ENCODE results near the gene EPC2.
A peak's percentile ranks its signal among the peaks of the same experiment; 100 is the strongest.
"Not testable (repeated sequence)": the region's sequence is repeated elsewhere in the genome, so short reads cannot be mapped to it uniquely, and the experiment has no call there.

The EPC2 gene

DNA sequence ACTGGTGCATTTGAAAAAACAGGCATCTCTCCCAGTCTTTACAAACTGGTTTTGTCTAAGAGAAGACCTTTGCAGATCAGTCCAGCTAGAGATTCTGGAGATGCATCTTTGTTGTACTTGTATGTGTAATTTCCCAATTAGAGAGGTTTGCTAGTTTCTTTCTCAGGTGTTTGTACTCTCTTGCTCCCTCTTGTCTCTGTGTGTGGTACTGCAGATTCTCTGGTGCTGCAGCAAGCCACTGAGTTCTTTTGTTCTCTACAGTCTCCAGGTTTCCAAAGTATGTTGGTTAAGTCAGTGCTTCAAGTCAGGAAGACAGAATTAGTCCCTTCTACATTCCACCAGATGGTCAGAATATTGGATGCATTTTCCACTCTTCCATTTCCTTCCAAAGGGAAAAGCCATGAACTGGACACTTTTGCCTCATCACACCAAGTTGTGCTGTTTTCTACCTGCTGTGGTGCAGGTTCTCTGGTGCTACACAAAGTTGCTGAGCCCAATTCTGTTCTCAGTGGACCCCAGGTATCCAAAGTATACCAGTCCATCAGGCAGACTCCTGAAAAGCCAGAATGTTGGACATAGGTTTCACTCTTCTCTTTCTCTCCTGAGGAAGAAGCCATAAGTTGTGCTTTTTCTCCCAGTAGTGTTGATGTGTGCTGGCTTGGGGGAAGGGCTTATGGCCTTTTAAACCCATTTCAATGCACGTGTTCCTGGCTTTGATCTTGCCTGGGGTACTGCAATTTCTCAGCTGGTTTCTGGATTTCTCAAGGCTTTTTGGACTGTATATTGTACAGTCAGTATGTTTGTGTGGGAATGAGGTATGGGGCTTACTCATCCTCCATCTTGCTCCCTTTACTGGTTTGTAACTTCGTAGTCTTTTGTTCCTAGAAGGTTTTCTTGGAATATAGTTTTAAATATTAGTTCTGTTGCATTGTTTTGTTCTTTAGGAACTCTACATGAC is 29.8 kb downstream of the EPC2 start:
- peak in 1 of 3 donors; percentile 4 for DNase-seq (ENCODE audit: low read depth in 3 of 3)

- no peak for DNase-seq (ENCODE audit: low read depth in 3 of 3)
Measured at GRCh38 chr2:148675708-148676107, 31.2 kb downstream of the EPC2 start.

DNA sequence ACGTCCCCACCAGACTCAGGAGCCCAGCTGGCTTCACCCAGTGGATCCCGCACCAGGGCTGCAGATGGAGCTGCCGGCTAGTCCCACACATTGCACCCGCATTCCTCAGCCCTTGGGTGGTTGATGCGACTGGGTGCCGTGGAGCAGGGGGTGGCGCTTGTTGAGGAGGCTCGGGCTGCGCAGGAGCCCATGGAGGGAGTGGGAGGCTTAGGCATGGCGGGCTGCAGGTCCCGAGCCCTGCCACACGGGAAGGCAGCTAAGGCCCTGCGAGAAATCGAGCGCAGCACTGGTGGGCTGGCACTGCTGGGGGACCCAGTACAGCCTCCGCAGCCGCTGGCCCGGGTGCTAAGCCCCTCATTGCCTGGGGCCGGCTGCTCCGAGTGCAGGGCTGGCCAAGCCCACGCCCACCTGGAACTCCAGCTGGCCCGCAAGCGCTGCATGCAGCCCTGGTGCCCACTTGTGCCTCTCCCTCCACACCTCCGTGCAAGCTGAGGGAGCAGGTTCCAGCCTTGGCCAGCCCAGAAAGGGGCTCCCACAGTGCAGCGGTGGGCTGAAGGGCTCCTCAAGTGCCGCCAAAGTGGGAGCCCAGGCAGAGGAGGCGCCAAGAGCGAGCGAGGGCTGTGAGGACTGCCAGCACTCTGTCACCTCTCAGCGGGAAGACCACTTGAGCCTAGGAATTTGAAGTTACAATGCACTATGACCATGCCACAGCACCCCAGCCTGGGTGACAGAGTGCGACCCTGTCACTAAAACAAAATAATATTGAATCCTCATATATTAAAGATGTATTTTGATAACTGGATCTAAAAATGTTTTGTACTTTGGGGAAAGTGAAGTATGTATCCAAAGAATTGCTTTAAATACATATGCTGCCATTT is 34.0 kb downstream of the EPC2 start:
- DNase-seq (ENCODE audit: low read depth in 3 of 3) = not testable (repeated sequence)

GRCh38 chr2:148680462-148680861 is 35.9 kb downstream of the EPC2 start:
- no peak for DNase-seq (ENCODE audit: low read depth in 3 of 3)

GRCh38 chr2:148681443-148681842 is 36.9 kb downstream of the EPC2 start:
- DNase-seq (ENCODE audit: low read depth in 3 of 3) = no peak

- not testable (repeated sequence) for DNase-seq (ENCODE audit: low read depth in 3 of 3)
Measured at GRCh38 chr2:148681862-148682261, 37.3 kb downstream of the EPC2 start.

DNA sequence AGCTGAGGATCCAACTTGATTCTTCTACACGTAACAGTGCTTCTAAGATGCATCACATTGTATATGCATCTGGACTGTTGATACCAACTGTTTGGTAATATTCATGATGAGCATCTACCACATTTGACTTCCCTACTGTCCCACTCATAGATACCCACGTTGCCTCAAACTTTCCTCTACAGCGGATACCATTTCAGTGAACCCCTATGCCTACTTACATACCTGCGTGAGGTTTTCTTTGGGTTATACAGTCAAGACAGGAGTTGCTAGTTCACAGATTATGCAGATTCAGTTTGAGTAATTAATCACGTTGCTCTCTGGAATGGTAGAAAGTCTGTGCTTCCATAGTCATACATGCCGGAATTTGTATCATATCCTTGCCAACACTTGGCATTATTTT is 40.0 kb downstream of the EPC2 start:
- no peak for DNase-seq (ENCODE audit: low read depth in 3 of 3)

DNA sequence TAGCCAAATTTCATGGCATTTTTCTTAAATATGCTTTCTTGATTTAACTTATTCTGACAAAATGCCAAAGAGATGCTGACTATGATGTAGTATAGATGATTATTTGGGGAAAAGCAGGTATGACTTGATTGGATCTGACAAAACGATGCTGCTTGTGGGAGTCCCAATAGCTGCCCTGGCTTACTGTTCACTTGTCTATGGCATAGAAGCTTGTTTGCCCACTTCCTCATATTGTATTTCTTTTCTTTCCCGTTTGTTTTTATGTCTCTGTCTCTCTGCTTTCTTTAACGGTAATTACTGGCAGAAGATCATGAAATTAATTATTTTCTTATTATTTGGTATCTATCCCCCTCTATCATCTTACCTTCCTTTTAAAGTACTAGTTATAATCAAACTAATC is 43.0 kb downstream of the EPC2 start:
- DNase-seq (ENCODE audit: low read depth in 3 of 3) = no peak

GRCh38 chr2:148688011-148688410 is 43.5 kb downstream of the EPC2 start:
- not testable (repeated sequence) for DNase-seq (ENCODE audit: low read depth in 3 of 3)

DNA sequence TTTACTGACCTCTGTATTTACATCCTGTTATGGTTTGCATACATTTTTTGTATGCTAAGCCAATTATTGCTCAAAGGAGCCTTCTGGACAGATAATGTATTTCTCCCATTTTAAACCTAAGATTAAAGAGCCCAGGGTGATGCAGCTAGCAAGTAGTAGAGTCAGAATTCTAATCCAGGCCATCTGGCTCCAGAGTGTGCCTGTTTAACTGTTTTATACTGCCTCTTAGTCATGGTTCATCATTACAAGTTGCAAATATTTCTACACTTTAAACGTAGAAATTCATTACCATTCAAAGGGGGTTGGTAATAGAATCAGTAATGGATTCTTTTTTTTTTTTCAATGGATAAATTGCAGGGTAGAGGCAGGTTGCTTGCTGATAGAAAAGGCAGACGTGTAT is 52.4 kb downstream of the EPC2 start:
- no peak for DNase-seq (ENCODE audit: low read depth in 3 of 3)

DNA sequence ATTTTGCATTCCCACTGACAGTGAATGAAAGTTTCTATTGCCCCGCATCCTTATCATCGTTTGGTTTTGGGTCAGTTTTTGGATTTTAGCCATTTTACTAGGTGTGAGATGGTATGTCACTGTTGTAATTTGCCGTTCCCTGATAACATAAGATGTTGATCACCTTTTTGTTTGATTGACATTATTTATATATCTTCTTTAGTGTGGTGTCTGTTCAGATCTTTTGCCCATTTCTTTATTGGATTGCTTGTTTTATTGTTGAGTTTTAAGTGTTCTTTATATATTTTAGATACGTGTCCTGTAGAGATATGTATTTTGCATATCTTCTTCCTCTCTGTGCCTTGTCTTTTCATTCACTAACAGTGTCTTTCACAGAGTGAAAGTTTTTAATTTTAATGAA is 55.3 kb downstream of the EPC2 start:
- DNase-seq (ENCODE audit: low read depth in 3 of 3) = no peak

GRCh38 chr2:148701039-148701438 is 56.5 kb downstream of the EPC2 start:
- DNase-seq (ENCODE audit: low read depth in 3 of 3) = no peak

GRCh38 chr2:148701877-148702276 is 57.3 kb downstream of the EPC2 start:
- DNase-seq (ENCODE audit: low read depth in 3 of 3) = no peak

DNA sequence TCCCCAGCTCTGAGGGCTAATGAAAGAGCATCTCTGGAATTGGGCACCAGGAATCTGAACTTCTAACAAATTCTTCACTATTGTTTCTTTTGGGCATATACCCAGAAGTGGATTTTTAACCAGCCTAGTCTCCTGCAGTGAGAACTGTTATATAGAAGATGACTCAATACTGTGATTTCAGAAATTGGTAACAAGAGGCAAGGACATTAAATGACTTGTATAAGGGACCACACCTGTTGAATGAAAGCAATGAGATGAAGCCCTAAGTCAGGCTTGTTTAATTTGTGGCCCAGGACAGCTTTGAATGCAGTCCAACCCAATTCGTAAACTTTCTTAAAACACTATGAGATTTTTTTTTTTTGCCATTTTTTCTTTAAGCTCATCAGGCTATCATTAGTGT is 57.9 kb downstream of the EPC2 start:
- DNase-seq (ENCODE audit: low read depth in 3 of 3) = no peak

- no peak for DNase-seq (ENCODE audit: low read depth in 3 of 3)
Measured at GRCh38 chr2:148704247-148704646, 59.7 kb downstream of the EPC2 start.

DNA sequence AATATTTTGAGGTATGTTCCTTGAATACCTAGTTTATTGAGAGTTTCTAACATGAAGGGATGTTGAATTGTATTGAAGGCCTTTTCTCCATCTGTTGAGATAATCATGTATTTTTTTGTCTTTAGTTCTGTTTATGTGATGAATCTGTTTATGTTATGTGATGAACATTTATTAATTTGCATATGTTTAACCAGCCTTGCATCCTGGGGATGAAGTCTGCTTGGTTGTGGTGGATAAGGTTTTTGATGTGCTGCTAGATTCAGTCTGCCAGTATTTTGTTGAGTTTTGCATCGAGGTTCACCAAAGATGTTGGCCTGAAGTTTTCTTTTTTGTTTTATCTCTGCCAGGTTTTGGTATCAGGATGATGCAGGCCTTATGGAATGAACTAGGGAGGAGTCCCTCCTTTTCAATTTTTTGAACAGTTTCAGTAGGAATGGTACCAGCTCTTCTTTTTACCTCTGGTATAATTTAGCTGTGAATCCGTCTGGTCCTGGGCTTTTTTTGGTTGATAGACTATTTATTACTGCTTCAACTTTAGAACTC is 71.9 kb downstream of the EPC2 start:
- DNase-seq (ENCODE audit: low read depth in 3 of 3) = no peak

DNA sequence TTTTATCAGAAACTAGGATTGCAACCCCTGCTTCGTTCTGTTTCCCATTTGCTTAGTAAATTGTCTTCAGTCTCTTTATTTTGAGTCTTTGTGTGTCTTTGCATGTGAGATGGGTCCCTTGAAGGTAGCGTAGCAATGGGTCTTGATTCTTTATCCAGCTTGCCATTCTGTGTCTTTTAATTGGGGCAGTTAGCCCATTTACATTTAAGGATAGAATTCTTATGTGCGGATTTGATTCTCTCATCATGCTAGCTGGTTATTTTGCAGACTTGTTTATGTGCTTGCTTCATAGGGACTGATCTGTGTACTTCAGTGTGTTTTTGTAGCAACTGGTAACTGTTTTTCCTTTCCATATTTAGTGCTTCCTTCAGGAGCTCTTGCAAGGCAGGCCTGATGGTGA is 73.5 kb downstream of the EPC2 start:
- no peak for DNase-seq (ENCODE audit: low read depth in 3 of 3)

DNA sequence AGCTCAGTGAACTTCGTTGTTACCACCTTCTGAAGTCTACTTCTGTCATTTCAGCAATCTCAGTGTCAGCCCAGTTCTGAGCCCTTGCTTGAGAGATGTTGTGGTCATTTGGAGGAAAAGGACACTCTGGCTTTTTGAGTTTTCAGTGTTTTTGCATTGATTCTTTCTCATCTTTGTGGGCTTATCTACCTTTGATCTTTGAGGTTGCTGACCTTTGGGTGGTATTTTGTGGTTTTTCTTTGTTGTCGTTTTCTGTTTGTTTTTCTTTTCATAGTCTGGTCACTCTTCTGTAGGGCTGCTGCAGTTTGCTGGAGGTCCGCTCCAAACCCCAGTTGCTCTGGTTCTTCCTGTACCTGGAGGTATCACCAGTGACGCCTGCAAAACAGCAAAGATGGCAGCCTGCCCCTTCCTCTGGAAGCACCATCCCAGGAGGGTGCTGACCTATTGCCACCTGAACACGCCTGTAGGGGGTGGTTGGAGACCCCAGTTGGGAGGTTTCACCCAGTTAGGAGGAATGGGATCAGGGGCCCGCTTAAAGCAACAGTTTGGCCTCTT is 74.7 kb downstream of the EPC2 start:
- no peak for DNase-seq (ENCODE audit: low read depth in 3 of 3)

DNA sequence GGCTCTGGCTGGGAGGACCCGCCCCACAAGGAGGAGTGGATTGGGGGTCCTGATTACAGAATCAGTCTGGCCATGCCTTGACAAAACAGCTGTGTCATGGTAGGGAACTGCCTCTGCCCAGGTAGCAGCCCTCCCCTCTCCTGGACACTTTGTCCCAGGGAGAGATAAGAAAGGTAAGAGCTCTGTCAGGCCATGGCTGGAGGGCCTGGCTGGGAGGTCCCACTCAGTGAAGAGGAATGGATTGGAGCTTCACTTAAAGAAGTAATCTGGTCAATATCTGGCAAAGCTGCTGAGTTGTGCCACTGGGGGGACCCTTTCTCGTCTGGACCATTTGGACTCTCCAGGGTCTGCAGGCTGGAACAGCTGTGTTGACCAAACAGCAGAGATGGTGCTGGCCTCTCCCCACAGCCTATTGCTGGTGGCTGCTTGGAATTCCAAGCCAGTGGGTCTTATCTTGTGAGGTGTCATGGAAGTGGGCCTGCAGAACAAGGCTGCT is 75.4 kb downstream of the EPC2 start:
- DNase-seq (ENCODE audit: low read depth in 3 of 3) = no peak

DNA sequence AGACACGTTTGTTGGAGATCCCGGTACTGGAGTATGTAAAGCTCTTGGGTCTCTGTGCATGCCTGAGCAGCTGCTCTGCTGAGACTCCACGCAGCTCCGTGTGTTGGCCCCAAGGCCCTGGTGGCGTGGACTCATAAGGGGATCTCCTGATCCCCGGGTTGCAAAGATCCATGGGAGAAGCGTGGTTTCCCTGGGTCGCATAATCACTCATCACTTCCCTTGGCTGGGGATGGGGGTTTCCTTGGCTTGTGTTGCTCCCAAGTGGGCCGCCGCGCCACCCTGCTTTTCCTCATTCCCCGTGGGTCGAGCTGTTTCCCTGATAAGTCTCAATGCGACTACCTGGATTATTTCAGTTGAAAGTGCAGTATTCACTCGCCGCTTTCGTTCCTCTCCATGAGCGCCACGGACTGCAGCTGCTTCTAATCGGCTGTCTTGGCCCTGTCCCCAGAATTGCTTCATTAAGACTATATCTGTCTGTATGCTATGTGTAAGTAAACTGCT is 76.0 kb downstream of the EPC2 start:
- no peak for DNase-seq (ENCODE audit: low read depth in 3 of 3)

- DNase-seq (ENCODE audit: low read depth in 3 of 3) = no peak
Measured at GRCh38 chr2:148721520-148721931, 77.0 kb downstream of the EPC2 start.
